A549 treated with CpdA at 1 μM for 4 hours (cell line): Measurements from ENCODE around the gene ZNF491. TPM values are rescaled to one million over a fixed set of nuclear protein-coding genes. Genes with fewer than 3 reads are reported as not detected.

Experiments
- total RNA-seq: library from RNA; stranded (reverse); fragments of 200-300 nt; extraction: Qiagen RNA extraction; gene quantifications from 5 replicates; pipeline ENCODE4 v1.2.3, GENCODE V29; 2022; ENCODE audit warnings: low read depth

Gene ZNF491
- total RNA-seq, result not detected in 5 replicates

GRCh38 chr19:11798391-11799330 lies at the start of gene ZNF491:
Gene ZNF491, plus strand, starts transcription at chr19:11798523. Its CDS starts 7,431 bp downstream, at chr19:11805954.

GRCh38 chr19:11766597-11767591 lies 31.4 kb upstream of the ZNF491 start, which contains the start of gene ZNF441:
Gene ZNF441, plus strand, starts transcription at chr19:11767000. Its CDS starts 194 bp downstream, at chr19:11767194.

GRCh38 chr19:11814029-11814699 lies 15.8 kb downstream of the ZNF491 start, which contains the start of gene ZNF440:
Gene ZNF440, plus strand, starts transcription at chr19:11814273. Its CDS starts 175 bp downstream, at chr19:11814448.

DNA sequence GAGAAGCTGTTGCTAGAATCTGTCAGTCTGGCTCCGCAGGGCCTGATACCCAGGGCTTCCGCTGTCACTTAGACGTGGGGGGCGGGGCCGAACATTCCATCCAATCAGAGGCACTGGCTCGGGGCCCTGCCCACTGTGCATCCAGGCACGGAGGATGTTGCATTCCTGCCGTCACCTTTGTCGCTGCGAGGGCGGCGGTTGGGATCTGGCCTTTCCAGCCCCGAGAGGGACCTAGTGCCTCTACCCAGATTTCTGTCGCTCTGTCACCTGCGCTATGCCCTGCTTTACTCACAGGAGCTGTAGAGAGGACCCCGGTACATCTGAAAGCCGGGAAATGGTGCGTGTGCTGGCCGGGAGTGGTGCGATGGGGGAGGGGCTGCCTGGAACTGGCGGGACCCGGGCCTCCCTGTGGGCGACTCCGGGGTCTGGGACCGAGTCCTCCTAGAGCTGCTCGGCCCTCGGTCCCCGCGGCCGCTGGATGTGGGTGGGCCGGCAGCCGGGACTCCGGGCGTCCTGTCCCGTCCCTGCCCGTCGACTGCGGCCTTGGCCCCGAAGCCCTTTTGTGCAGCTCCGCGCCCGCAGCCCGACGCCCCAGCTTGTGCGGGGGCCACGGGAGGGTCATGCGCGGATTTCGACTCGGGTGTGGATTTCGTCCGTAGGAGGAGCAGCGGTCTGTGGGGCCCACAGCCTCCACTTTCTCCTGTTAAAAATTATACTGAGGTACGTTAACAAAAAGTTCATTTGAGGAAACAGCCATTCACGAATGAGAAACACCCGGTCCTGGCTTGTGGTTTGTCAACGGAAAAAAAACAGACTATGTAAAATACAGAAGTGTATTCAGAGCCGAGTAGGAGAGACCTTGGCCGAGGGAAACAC lies 50.5 kb downstream of the ZNF491 start, which contains the start of gene ZNF439:
TSS of gene ZNF439 (plus strand) at position 133 of the 876 bp plus-strand sequence. CDS start at position 275, 142 bp downstream.

Other genes starting within 250 kb of the ZNF491 start
- 91.9 to 124 TPM (median 109 TPM) in 5 replicates for gene ELOF1, start 239.3 kb upstream of the ZNF491 start, total RNA-seq
- 0.10 to 0.33 TPM (median 0.24 TPM) in 4 of 5 replicates, not detected in the other for gene ACP5, start 220.9 kb upstream of the ZNF491 start, total RNA-seq
- gene ZNF627, start 201.0 kb upstream of the ZNF491 start, total RNA-seq, result 3.4 to 5.3 TPM (median 4.0 TPM) in 5 replicates
- 2.1 to 4.6 TPM (median 3.1 TPM) in 5 replicates for gene ZNF823, start 59.6 kb upstream of the ZNF491 start, total RNA-seq
- 0.02 TPM in 1 of 5 replicates, not detected in the others for gene ZNF441, start 31.5 kb upstream of the ZNF491 start, total RNA-seq
- gene ZNF440, start 15.8 kb downstream of the ZNF491 start, total RNA-seq, result 0.04 to 0.22 TPM (median 0.07 TPM) in 3 of 5 replicates, not detected in the others
- not detected in 5 replicates for gene ZNF439, start 50.2 kb downstream of the ZNF491 start, total RNA-seq
- not detected in 5 replicates for gene ZNF69, start 89.3 kb downstream of the ZNF491 start, total RNA-seq
- 0.15 to 0.52 TPM (median 0.24 TPM) in 5 replicates for gene ZNF700, start 126.6 kb downstream of the ZNF491 start, total RNA-seq
- not detected in 5 replicates for gene ZNF763, start 166.5 kb downstream of the ZNF491 start, total RNA-seq
- gene ZNF433, start 237.2 kb downstream of the ZNF491 start, total RNA-seq, result not detected in 5 replicates